Stimulated activated naive CD8-positive, alpha-beta T cell treated with anti-CD3 and anti-CD28 coated beads, Interleukin-15, Interleukin-2, amounts not matched to agents 100 U/mL and 50 U/mL, for 24 hours (primary cell): Measurements from ENCODE around the gene P2RX5.
A peak's percentile ranks its signal among the peaks of the same experiment; 100 is the strongest.

ENCODE experiments used
- ATAC-seq: fragments of 150-1000 bp; cut with Tn5 transposase; one replicate; pipeline ENCODE4 v1.10.0; 2021
- DNase-seq: peaks from one replicate; pipeline ENCODE4 v3.0.0; 2021

P2RX5 gene

DNA sequence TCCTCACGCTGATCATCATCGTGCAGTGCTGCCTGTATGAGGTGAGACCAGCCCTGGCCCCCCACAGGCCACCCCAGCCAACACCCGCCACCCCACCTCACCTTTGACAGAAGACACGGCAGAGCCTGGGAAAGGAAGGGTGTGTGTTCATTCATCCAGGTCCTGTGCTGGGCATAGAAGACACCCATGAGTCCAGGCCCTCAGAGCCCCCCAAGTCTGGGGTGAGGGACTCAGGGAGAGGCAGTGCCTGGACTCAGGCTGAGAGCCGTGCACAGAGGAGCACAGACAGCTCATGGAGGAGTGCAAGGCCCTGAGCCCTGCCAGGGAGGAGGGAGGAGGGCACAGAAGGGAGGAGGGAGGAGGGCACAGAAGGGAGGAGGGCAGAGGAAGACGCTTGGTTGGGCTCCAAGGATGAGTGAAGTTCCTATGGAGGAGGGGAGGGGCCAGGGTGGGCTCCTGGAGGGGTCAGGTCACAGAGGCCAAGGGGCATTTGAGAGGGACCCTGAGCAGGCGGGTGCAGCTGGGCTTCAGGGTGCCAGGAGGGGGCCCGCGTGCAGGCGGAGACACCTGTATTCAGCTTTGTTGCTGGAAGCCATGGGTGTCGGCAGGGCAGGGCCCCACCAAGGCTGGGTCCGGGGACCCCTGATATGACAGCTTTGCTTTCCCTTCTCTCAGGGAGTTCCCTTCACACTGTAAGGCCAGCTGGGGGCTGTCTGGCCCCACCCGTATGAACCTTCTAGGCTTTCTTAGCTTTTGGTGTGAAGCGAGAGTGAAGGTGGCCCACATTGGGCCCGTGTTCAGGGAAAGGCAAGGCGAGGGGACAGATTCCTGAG is 39.0 kb downstream of the P2RX5 start:
- ATAC-seq (peak; percentile 5), DNase-seq (no peak)

DNA sequence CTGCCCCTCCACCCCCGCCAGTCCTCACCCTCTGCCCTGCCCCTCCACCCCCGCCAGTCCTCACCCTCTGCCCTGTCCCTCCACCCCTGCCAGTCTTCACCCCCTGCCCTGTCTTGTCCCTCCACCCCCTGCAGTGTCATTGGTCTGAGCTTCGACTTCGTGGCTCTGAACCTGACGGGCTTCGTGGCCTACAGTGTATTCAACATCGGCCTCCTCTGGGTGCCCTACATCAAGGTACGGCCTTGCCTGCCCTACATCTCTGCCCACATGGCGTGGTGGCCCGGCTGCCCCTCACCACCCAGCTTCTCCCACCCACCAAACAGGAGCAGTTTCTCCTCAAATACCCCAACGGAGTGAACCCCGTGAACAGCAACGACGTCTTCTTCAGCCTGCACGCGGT is 39.6 kb downstream of the P2RX5 start:
- ATAC-seq (no peak), DNase-seq (no peak)

DNA sequence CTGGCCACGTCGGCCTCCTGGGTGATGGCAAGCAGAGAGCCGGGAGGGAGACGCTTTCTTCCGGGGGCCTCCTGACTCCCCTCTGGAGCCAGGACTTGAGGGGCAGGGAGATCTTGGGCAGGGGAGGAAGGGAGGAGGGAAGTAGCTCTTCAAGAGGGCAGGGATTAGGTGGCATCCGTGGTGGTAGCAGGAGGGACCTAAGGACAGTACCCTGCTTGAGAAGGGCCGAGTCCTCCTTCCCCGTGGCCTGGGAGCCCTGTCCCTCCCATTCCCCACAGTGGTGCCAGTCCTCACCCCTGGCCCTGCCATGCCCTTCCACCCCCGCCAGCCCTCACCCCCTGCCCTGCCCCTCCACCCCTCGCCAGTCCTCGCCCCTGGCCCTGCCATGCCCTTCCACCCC is 40.2 kb downstream of the P2RX5 start:
- no peak for DNase-seq
- ATAC-seq = no peak

- DNase-seq (peak; percentile 54), ATAC-seq (peak; percentile 36)
These were observed 48.0 kb downstream of the P2RX5 start for GRCh38 chr17:3647769-3648555.

GRCh38 chr17:3647251-3647650 is 48.7 kb downstream of the P2RX5 start:
- ATAC-seq (no peak), DNase-seq (no peak)

DNA sequence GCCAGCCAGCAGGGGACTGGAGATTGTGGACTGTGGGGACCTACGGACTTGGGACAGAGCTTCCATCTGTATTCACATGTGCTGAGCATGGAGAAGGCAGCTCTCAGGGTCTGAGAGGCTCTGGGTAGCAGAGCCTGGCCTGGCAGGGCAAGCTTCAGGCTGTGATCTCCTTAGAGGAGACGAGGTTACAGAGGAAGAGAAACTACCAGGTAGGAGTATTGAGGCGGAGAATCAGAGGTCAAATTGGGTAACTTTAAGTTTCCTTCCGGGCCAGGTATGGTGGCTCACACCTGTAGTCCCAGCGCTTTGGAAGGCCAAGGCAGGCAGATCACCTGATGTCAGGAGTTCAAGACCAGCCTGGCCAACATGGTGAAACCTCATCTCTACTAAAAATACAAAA is 50.6 kb downstream of the P2RX5 start:
- no peak for DNase-seq

GRCh38 chr17:3643889-3644349 is 52.0 kb downstream of the P2RX5 start:
- peak; percentile 30 for DNase-seq

More for the DNA sequence above, 50.6 kb downstream of the P2RX5 start:
- no peak for ATAC-seq

DNA sequence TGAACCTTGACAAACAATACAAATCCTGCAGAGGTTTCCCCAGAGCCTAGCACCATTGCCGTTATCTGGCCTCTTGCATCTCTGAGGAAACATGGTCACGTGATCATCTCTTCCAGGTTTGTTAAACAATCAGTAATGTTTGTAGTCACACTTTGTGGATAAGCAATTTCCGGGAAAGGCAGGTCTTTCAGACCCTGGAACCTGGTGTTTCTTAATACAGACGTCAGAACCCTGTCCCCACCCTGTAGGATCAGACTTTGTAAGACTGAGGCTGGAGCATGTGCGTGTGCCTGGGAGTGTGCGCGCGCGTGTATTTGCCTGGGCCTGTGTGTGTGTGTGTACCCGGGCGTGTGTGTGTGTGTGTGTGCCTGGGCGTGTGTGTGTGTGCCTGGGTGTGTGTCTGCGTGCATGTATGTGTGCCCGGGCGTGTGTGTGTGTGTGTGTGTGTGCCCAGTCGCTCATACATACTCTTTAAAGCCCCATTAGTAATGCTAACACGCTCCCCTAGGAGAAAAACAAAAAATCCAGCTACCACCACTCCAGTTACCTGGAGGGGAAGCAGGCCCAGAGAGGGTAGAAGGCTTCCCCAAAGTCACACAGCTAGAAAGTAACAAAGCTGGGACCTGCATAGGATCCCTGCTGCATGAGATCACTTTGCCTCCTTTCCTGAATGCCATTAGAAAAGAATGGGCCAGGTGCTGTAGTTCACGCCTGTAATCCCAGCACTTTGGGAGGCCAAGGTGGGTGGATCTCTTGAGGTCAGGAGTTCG is 54.1 kb downstream of the P2RX5 start:
- no peak for DNase-seq

More at GRCh38 chr17:3643889-3644349, 52.0 kb downstream of the P2RX5 start:
- peak; percentile 72 for ATAC-seq

DNA sequence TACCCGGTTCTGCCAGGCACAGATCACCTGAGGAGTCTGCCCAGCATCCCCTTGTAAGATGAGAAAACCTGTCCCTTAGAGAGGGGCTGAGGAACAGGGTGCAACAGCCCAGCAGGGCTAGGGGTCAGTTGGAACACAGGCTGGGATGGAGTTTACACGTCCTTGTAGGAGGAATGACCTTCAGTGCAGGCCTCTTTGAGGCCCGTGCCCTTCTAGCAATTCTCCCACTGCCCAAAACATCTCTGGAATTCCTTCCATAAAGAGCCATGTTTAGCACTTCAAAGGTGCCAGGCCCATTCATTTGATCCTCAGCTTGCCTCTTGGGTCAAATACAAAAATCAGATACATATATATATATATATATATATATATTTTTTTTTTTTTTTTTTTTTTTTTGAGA is 54.9 kb downstream of the P2RX5 start:
- no peak for DNase-seq

More for the DNA sequence above, 54.1 kb downstream of the P2RX5 start:
- ATAC-seq = no peak

DNA sequence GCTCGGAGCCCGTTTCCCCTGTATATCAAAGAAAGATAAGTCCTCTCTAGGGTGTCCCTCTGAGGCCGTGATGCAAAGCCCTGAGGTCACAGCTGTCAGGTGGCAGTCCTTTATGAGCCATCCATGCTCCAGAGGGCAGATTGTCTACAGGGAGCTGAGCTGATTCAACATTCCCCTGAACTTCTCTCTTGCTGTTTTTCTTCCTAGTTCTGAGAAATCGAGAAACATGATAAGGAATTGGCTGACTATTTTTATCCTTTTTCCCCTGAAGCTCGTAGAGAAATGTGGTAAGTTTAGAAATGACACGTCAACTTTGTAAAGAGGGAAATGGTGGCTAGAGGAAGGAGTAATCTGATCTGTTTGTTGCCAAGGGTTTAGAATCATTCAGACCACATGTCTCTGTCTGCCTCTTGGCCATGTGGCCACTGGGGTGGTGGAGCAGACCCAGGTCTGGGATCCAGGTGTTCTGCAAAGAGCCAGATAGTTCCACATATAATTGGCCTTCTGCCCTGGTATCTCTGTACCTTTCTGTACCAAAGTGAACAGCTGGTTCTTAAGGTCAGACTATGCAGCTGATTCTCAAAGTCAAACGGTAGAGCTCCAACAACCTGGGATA is 55.9 kb downstream of the P2RX5 start:
- DNase-seq (peak; percentile 52), ATAC-seq (peak; percentile 26)

More for the DNA sequence above, 54.9 kb downstream of the P2RX5 start:
- no peak for ATAC-seq

DNA sequence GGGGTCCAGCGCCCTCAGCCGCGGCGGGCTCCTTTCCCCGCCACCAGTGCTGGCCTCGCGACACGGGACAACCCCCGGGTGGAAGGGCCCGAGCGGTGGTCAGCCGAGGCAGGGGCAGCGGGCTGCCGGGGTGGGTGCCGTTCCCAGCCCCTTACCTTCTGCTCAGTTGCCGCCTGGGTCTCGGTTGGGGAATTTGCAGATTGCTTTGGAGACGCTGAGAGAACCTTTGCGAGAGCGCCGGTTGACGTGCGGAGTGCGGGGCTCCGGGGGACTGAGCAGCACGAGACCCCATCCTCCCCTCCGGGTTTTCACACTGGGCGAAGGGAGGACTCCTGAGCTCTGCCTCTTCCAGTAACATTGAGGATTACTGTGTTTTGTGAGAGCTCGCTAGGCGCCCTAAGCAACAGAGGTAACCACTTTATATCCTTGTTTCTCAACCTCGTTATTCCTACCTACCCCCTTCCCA is 59.0 kb downstream of the P2RX5 start:
- DNase-seq = no peak
- ATAC-seq = no peak

- peak; percentile 96 for ATAC-seq
- peak; percentile 95 for DNase-seq
These were observed 59.6 kb downstream of the P2RX5 start, which contains the start of the genes CTNS and SHPK for GRCh38 chr17:3636154-3636907. Gene CTNS, plus strand, starts transcription at chr17:3636760. Its CDS starts 3,447 bp downstream, at chr17:3640207. Gene SHPK, minus strand, starts transcription at chr17:3636250. Its CDS starts 31 bp downstream, at chr17:3636219.

- ATAC-seq (peak; percentile 11), DNase-seq (no peak)
These were observed 60.3 kb downstream of the P2RX5 start for GRCh38 chr17:3635474-3636153.

- no peak for DNase-seq
- ATAC-seq = no peak
These were observed 63.7 kb downstream of the P2RX5 start for GRCh38 chr17:3632287-3632686.

DNA sequence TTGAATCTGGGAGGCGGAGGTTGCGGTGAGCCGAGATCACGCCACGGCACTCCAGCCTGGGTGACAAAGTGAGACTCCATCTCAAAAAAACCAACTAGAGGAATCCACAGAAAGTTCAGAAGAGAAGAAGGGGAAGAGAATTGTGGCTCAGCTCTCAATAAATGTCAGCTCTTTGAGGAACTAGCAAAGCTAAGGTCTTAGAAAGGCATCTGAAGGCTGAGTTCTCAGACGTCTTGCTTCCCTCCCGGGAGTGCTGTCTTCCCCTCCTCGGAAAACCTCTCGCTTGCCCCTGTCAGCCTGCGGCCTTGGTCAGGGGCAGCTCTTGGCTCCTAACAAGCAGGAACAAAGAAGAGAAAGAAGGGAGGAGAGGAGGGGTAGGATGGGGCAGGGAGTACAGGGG is 65.2 kb downstream of the P2RX5 start:
- no peak for ATAC-seq
- DNase-seq = no peak

DNA sequence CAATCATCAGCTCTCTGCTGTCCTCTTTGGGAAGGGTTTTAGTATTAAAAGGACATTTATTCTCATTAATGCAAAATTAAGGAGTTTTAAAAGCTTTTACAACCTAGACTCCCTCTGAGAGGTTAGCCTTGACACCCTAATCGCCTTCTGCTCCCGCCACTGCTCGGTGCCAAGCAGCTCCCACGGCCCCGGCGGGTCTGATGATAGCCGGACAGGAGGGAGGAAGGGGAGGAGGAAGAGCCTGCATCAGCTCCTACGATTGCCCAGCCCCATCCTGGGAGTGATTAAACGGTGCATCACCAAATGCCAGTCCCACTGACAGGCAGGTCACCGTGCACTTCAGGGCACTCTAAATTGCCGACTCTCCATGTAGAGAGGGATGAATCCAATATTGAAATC is 68.2 kb downstream of the P2RX5 start:
- no peak for DNase-seq
- ATAC-seq = no peak

- no peak for ATAC-seq
These were observed 68.9 kb downstream of the P2RX5 start for GRCh38 chr17:3626831-3627768.

More at GRCh38 chr17:3626831-3627768, 68.9 kb downstream of the P2RX5 start:
- DNase-seq = no peak
